Fibroblast of gingiva (primary cell): ENCODE data around the gene DOCK3.
"Not testable (repeated sequence)": the region's sequence is repeated elsewhere in the genome, so short reads cannot be mapped to it uniquely, and the experiment has no call there.

Source experiments
- DNase-seq: peaks from one replicate; pipeline ENCODE4 v3.0.0-alpha.2; 2011; ENCODE audit warnings: low read depth

Gene DOCK3

GRCh38 chr3:51221959-51222358 is 547.2 kb downstream of the DOCK3 start:
- DNase-seq, result no peak

- no peak for DNase-seq
Observed at GRCh38 chr3:51224283-51224682, 549.6 kb downstream of the DOCK3 start.

- DNase-seq, result no peak
Observed at GRCh38 chr3:51224843-51225242, 550.1 kb downstream of the DOCK3 start.

- DNase-seq, result no peak
Observed at GRCh38 chr3:51242939-51243338, 568.2 kb downstream of the DOCK3 start.

- DNase-seq, result no peak
Observed at GRCh38 chr3:51243924-51244323, 569.2 kb downstream of the DOCK3 start.

GRCh38 chr3:51245867-51246266 is 571.1 kb downstream of the DOCK3 start:
- DNase-seq, result no peak

GRCh38 chr3:51257870-51258269 is 583.1 kb downstream of the DOCK3 start:
- no peak for DNase-seq

GRCh38 chr3:51264166-51264565 is 589.4 kb downstream of the DOCK3 start:
- not testable (repeated sequence) for DNase-seq

- DNase-seq, result no peak
Observed at GRCh38 chr3:51268132-51268531, 593.4 kb downstream of the DOCK3 start.

GRCh38 chr3:51269466-51269865 is 594.7 kb downstream of the DOCK3 start:
- no peak for DNase-seq

GRCh38 chr3:51270559-51270958 is 595.8 kb downstream of the DOCK3 start:
- no peak for DNase-seq

GRCh38 chr3:51271172-51271571 is 596.4 kb downstream of the DOCK3 start:
- no peak for DNase-seq

GRCh38 chr3:51274052-51274451 is 599.3 kb downstream of the DOCK3 start:
- no peak for DNase-seq

- DNase-seq, result no peak
Observed at GRCh38 chr3:51275111-51275805, 600.5 kb downstream of the DOCK3 start.

GRCh38 chr3:51276046-51276445 is 601.3 kb downstream of the DOCK3 start:
- no peak for DNase-seq

- DNase-seq, result no peak
Observed at GRCh38 chr3:51279448-51279847, 604.7 kb downstream of the DOCK3 start.

GRCh38 chr3:51280176-51280575 is 605.4 kb downstream of the DOCK3 start:
- DNase-seq, result no peak

GRCh38 chr3:51282931-51283330 is 608.2 kb downstream of the DOCK3 start:
- no peak for DNase-seq

- no peak for DNase-seq
Observed at GRCh38 chr3:51283421-51283820, 608.7 kb downstream of the DOCK3 start.

- DNase-seq, result no peak
Observed at GRCh38 chr3:51295625-51296024, 620.9 kb downstream of the DOCK3 start.

GRCh38 chr3:51297333-51297732 is 622.6 kb downstream of the DOCK3 start:
- DNase-seq, result no peak

GRCh38 chr3:51304230-51304629 is 629.5 kb downstream of the DOCK3 start:
- no peak for DNase-seq

GRCh38 chr3:51306093-51306492 is 631.4 kb downstream of the DOCK3 start:
- no peak for DNase-seq

GRCh38 chr3:51307458-51307857 is 632.7 kb downstream of the DOCK3 start:
- DNase-seq, result no peak
